A673 (cell line): Measurements from ENCODE around the gene SOBP. TPM values are rescaled to one million over a fixed set of nuclear protein-coding genes. Genes with fewer than 3 reads are reported as not detected.

ENCODE experiments used
- BruUV-seq: library from RNA; stranded (reverse); fragments of 400-500 nt; replicated peaks from 2 replicates; lab custom pipeline; 2021; lab: Mats Ljungman, UMichigan
- CTCF ChIA-PET: fragments of 300-600 bp; sonication (Branson Sonifier 250); formaldehyde crosslinking; loops from one replicate; lab custom pipeline; 2022; ENCODE audit warnings: antibody characterized with exemption; lab: Charles Lee
- POLR2A ChIA-PET: fragments of 300-600 bp; sonication (Branson Sonifier 250); formaldehyde crosslinking; loops from one replicate; lab custom pipeline; 2022; ENCODE audit warnings: antibody characterized with exemption; ENCODE audit not compliant: low non-redundant PET; lab: Charles Lee
- DNase-seq: peaks from one replicate; pipeline ENCODE4 v3.0.0-alpha.2; 2015; ENCODE audit warnings: low spot score
- H3K27ac ChIP-seq: fragments of 200-600 bp; sonication (generic); 2 replicates; pipeline ENCODE4 v1.5.1; 2016; ENCODE audit warnings: mixed run types, low read depth, mild to moderate bottlenecking, mixed read lengths, antibody characterized with exemption, low read length; ENCODE audit not compliant: poor library complexity, severe bottlenecking
- H3K27me3 ChIP-seq: fragments of 200-600 bp; sonication (generic); replicated peaks from 2 replicates; pipeline ENCODE4 v1.6.1; 2017; ENCODE audit warnings: mixed run types, low read depth, mild to moderate bottlenecking, mixed read lengths, antibody characterized with exemption, low read length; ENCODE audit not compliant: insufficient read depth, poor library complexity
- H3K36me3 ChIP-seq: fragments of 200-600 bp; sonication (generic); 2 replicates; pipeline ENCODE4 v1.6.1; 2016; ENCODE audit warnings: mixed run types, mild to moderate bottlenecking, mixed read lengths, antibody characterized with exemption, low read length; ENCODE audit not compliant: insufficient read depth, poor library complexity, severe bottlenecking
- H3K4me1 ChIP-seq: fragments of 200-600 bp; sonication (generic); 2 replicates; pipeline ENCODE4 v1.6.1; 2017; ENCODE audit warnings: mixed run types, mild to moderate bottlenecking, mixed read lengths, antibody characterized with exemption, low read length; ENCODE audit not compliant: insufficient read depth, poor library complexity, severe bottlenecking
- H3K4me3 ChIP-seq: fragments of 200-600 bp; sonication (generic); 2 replicates; pipeline ENCODE4 v1.5.1; 2016; ENCODE audit warnings: low read depth, mixed run types, mild to moderate bottlenecking, mixed read lengths, low read length; ENCODE audit not compliant: poor library complexity, severe bottlenecking
- H3K9me3 ChIP-seq: fragments of 200-600 bp; sonication (generic); 2 replicates; pipeline ENCODE4 v1.6.1; 2016; ENCODE audit warnings: mixed run types, low read depth, mild to moderate bottlenecking, mixed read lengths, antibody characterized with exemption, low read length; ENCODE audit not compliant: poor library complexity, severe bottlenecking
- EZH2 ChIP-seq: fragments of 200-600 bp; sonication (generic); IDR thresholded peaks from 2 replicates; pipeline ENCODE4 v1.6.1; 2017; ENCODE audit warnings: borderline replicate concordance, low read depth, mild to moderate bottlenecking, mixed read lengths, antibody characterized with exemption, low read length; ENCODE audit not compliant: poor library complexity, severe bottlenecking
- intact Hi-C: fragments of 100-400 bp; cut with micrococcal nuclease; formaldehyde crosslinking; loops from one replicate; pipeline ENCODE4 v1.10.0; 2022; ENCODE audit not compliant: unreplicated experiment
- total RNA-seq: library from RNA; stranded (reverse); gene quantifications from 2 replicates; pipeline ENCODE4 v1.2.3, GENCODE V29; 2021
- TF ChIP-seq, protein P1 (sequence below): fragments of 300-800, 200-600 bp; sonication (generic); conservative IDR thresholded peaks from 2 replicates; pipeline ENCODE4 v1.5.1; 2017; ENCODE audit warnings: low read depth, mild to moderate bottlenecking, antibody characterized with exemption, low read length, moderate library complexity, mixed read lengths

Gene SOBP
- total RNA-seq, 1 experiment from 2014 or later, result 3.3 TPM

DNA sequence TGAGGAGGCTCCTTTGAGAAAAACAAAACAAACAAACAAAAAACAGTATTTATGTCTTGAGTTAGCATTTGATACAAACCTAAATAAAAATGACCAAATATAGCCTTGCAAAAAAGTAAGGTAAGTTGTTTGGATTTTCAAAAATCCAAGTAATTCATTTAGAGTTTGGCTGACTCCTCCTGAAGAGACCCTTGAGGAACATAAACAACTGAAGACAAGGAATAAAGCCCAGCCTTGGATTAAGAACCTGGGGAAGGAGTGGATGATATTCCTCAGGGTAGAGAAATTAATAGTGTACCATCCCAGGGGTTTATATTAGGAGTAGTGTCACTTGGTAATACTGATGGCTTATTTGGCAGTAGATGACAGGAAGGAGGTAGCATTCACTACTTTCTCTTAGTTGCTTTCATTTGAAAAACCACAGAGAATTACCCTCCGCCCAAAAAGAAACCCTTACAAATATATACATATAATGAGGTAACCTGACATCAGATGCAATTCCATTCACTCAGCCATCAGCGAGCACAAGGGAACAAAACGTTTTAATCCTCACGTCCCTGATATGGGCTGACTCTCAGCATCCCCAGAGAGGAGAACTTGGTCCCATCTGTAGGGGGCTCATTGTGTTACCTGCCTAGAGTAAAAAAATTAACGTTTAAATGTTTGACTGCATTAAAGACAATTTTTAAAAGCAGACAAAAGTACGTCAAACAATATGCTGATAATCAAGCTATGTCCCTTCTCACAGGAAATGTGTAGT is 57.0 kb downstream of the SOBP start:
- no peak overlapping the region for H3K4me3 ChIP-seq
- BruUV-seq, result no TSS peak
- intact Hi-C loops, result no loop called here
- no peaks in the 10 kb centered on the region for H3K36me3 ChIP-seq
- H3K9me3 ChIP-seq, result no peaks in the 10 kb centered on the region
- no peaks in the 10 kb centered on the region for H3K27me3 ChIP-seq
- H3K27ac ChIP-seq, result no peak overlapping the region
- ChIA-PET CTCF (no interaction called here), POLR2A (no interaction called here)
- no peak for TF ChIP-seq EZH2
- TF ChIP-seq, protein P1, sequence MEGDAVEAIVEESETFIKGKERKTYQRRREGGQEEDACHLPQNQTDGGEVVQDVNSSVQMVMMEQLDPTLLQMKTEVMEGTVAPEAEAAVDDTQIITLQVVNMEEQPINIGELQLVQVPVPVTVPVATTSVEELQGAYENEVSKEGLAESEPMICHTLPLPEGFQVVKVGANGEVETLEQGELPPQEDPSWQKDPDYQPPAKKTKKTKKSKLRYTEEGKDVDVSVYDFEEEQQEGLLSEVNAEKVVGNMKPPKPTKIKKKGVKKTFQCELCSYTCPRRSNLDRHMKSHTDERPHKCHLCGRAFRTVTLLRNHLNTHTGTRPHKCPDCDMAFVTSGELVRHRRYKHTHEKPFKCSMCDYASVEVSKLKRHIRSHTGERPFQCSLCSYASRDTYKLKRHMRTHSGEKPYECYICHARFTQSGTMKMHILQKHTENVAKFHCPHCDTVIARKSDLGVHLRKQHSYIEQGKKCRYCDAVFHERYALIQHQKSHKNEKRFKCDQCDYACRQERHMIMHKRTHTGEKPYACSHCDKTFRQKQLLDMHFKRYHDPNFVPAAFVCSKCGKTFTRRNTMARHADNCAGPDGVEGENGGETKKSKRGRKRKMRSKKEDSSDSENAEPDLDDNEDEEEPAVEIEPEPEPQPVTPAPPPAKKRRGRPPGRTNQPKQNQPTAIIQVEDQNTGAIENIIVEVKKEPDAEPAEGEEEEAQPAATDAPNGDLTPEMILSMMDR, result no peak
- no peaks in the 10 kb centered on the region for H3K4me1 ChIP-seq
- DNase-seq, result no peak

DNA sequence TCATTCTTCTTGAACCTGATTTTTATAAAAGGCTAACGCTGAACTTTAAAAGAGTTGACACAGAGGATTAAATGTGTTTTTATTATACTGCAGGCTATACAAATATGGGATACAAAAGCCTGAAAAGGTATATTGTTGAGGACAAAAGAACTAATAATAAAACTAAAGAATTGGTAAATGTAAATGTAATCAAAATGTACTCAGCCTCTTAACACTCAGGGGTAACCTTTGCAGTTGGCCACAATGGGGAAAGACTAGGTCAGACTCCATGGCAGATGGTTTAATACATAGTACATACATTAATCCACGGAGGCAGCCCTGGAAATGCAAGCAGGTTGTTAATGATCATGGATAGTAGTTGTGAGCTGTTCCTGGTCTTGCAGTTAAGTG is 57.5 kb downstream of the SOBP start:
- Histone ChIP-seq H3K4me3 (no peak overlapping the region), H3K36me3 (no peaks in the 10 kb centered on the region), H3K27me3 (no peaks in the 10 kb centered on the region), H3K4me1 (no peaks in the 10 kb centered on the region), H3K9me3 (no peaks in the 10 kb centered on the region), H3K27ac (no peak overlapping the region)
- POLR2A ChIA-PET, result no interaction called here
- DNase-seq, result no peak
- TF ChIP-seq, protein P1, result no peak
- TF ChIP-seq EZH2, result no peak
- intact Hi-C loops, result no loop called here
- CTCF ChIA-PET, result no interaction called here
- BruUV-seq, result no TSS peak

DNA sequence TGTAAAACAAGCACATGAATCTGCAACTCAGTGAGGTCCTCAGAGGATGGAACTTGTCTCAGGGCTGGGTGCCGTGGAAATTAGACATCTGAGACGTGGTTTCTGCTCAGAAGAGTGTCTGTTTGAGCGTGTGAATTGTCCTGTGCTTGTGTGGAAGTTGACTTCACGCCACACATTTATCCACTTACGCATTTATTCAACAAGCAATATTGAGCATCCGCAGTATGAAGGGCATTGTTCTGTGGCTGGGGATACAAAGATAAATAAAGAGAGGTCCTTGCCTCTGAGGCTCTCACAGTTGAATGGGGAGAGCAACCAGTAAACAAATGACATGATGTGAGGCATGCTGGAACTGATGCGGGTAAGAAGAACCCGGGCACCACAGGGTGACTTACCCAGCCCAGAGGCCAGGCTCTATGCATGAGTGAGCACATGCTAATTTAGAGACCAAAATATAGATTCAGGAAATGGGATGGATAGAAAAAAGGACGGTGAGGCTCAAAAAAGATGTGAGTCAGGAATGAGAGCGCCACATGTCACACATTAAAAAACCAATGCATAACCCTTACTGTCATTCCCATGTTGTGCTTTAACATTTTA is 60.4 kb downstream of the SOBP start:
- POLR2A ChIA-PET, result no interaction called here
- peaks cover 2% of the 10 kb centered on the region for H3K4me1 ChIP-seq
- no peaks in the 10 kb centered on the region for H3K36me3 ChIP-seq
- H3K27me3 ChIP-seq, result no peaks in the 10 kb centered on the region
- no peak for DNase-seq
- no peak for TF ChIP-seq EZH2
- TF ChIP-seq, protein P1, result no peak
- no peak overlapping the region for H3K27ac ChIP-seq
- H3K4me3 ChIP-seq, result no peak overlapping the region
- intact Hi-C loops, result no loop called here
- CTCF ChIA-PET, result no interaction called here
- no TSS peak for BruUV-seq
- H3K9me3 ChIP-seq, result no peaks in the 10 kb centered on the region
